Body of pancreas (tissue), 4 donors: ENCODE data around the gene TTC38. TPM values are rescaled to one million over a fixed set of nuclear protein-coding genes. Genes with fewer than 3 reads are reported as not detected.
A peak's percentile ranks its signal among the peaks of the same experiment; 100 is the strongest.

ENCODE experiments used
- ATAC-seq: fragments of 150-250 bp; one replicate; pipeline ENCODE4 v1.9.1; 2016
- DNase-seq, 4 donors: peaks; one replicate each; pipeline ENCODE4 v3.0.0-alpha.2; 2019
- H3K27ac ChIP-seq, 4 donors: fragments of 200-600 bp; sonication (generic); 1 replicate in 3 of 4; 2 replicates in 1 of 4; pipeline versions ENCODE4 v1.5.1 to v1.6.1; 2016 to 2019; ENCODE audit warnings: mild to moderate bottlenecking in 1 of 4, mixed read lengths in 1 of 4, moderate library complexity in 1 of 4
- H3K27me3 ChIP-seq, 2 donors: fragments of 200-600 bp; sonication (generic); one replicate each; pipeline ENCODE4 v1.6.0; 2016; ENCODE audit warnings: mild to moderate bottlenecking in 1 of 2
- H3K36me3 ChIP-seq, 2 donors: fragments of 200-600 bp; sonication (generic); replicated peaks in 1 of 2; 2 replicates each; pipeline ENCODE4 v1.5.1; 2016; ENCODE audit warnings: low read depth in 2 of 2; ENCODE audit not compliant: insufficient read depth in 1 of 2
- H3K4me1 ChIP-seq: fragments of 200-600 bp; sonication (generic); one replicate; pipeline ENCODE4 v1.6.0; 2016
- H3K4me3 ChIP-seq, 2 donors: fragments of 200-600 bp; sonication (generic); 1 replicate in 1 of 2; 2 replicates in 1 of 2; pipeline ENCODE4 v1.5.1; 2016 to 2019
- H3K9me3 ChIP-seq, 3 donors: fragments of 200-600 bp; sonication (generic); 1 replicate in 2 of 3; 2 replicates in 1 of 3; pipeline ENCODE4 v1.5.1; 2016
- CTCF ChIP-seq, 7 experiments: fragments of 450-650 bp in 4 of 7; fragments of 200-600 bp in 3 of 7; sonication (generic) in 3 of 7; IDR thresholded peaks; one replicate each; pipeline ENCODE4 v1.5.1; 2016 to 2019; ENCODE audit warnings: antibody characterized with exemption in 7 of 7
- POLR2A ChIP-seq, 3 donors: fragments of 450-650 bp; IDR thresholded peaks; one replicate each; pipeline ENCODE4 v1.6.1; 2016; ENCODE audit warnings: antibody characterized with exemption in 3 of 3, mild to moderate bottlenecking in 2 of 3
- WGBS, 2 donors: methylation state at CpG; one replicate each; pipeline ENCODE4 v1.1.5; 2017; 5-methylcytosine and 5-hydroxymethylcytosine counted together
- intact Hi-C: fragments of 100-400 bp; cut with DNase I; formaldehyde crosslinking; loops from one replicate; pipeline ENCODE4 v1.15.1; 2023
- total RNA-seq, 2 donors: library from RNA; depleted of rRNA; stranded (reverse); fragments of >200 nt; gene quantifications; one replicate each; pipeline ENCODE4 v1.1.0, GENCODE V29; 2016

TTC38 gene
- total RNA-seq, 2 donors from 2014 or later: 38.4 to 113 TPM

GRCh38 chr22:46331496-46331895 is 63.7 kb downstream of the TTC38 start:
- H3K27ac ChIP-seq: no peak overlapping the region
- peaks cover 2% of the 10 kb centered on the region for H3K4me1 ChIP-seq
- DNase-seq: no peak
- H3K27me3 ChIP-seq: no peaks in the 10 kb centered on the region
- no peaks in the 10 kb centered on the region for H3K9me3 ChIP-seq
- no peak for ATAC-seq
- TF ChIP-seq CTCF (IDR thresholded peaks at IDR 0.05) (no peak), POLR2A (IDR thresholded peaks at IDR 0.05) (no peak)
- H3K4me3 ChIP-seq: no peak overlapping the region
- H3K36me3 ChIP-seq: no peaks in the 10 kb centered on the region
- intact Hi-C loops: no loop called here
- WGBS, 2 donors: 94 to 97% methylated on average over 23 of the region's 23 CpGs

GRCh38 chr22:46335201-46336118 is 67.7 kb downstream of the TTC38 start, which contains the start of gene TRMU:
TRMU (plus strand) TSS chr22:46335714; CDS start chr22:46335765, 51 bp downstream.
- Histone ChIP-seq H3K27me3 (no peaks in the 10 kb centered on the region), H3K4me3 (peak within 1 kb of the TSS; percentile 76 to 87), H3K4me1 (peaks cover 17% of the 10 kb centered on the region), H3K9me3 (no peaks in the 10 kb centered on the region), H3K36me3 (peaks cover 0 to 13% of the 10 kb centered on the region in 2 donors), H3K27ac (peak within 1 kb of the TSS; percentile 65 to 94 (median 86))
- peak; percentile 86 to 88 (median 88) for DNase-seq
- ATAC-seq: peak; percentile 95
- 2 to 6% methylated on average over 14 to 81 of the region's 93 CpGs for WGBS, 2 donors
- intact Hi-C loops: no loop called here
- TF ChIP-seq POLR2A (IDR thresholded peaks at IDR 0.05) (peak; percentile 68 to 83 (median 81)), CTCF (IDR thresholded peaks at IDR 0.05) (no peak)

- DNase-seq (peak; percentile 30 to 58 (median 48)), ATAC-seq (peak; percentile 38)
- Histone ChIP-seq H3K4me3 (peak overlapping the region; percentile 76 to 87), H3K9me3 (no peaks in the 10 kb centered on the region), H3K27me3 (no peaks in the 10 kb centered on the region), H3K4me1 (peaks cover 17% of the 10 kb centered on the region), H3K36me3 (peaks cover 0 to 15% of the 10 kb centered on the region in 2 donors), H3K27ac (peak overlapping the region; percentile 65 to 94 (median 86))
- intact Hi-C loops: no loop called here
- TF ChIP-seq POLR2A (IDR thresholded peaks at IDR 0.05) (no peak), CTCF (IDR thresholded peaks at IDR 0.05) (no peak)
- WGBS, 2 donors: 5 to 6% methylated on average over 17 to 40 of the region's 42 CpGs
These were observed 68.6 kb downstream of the TTC38 start for GRCh38 chr22:46336119-46337078.

GRCh38 chr22:46337870-46338269 is 70.1 kb downstream of the TTC38 start:
- no peak for ATAC-seq
- intact Hi-C loops: no loop called here
- Histone ChIP-seq H3K27me3 (no peaks in the 10 kb centered on the region), H3K4me1 (peaks cover 17% of the 10 kb centered on the region), H3K27ac (no peak overlapping the region), H3K36me3 (peaks cover 0 to 18% of the 10 kb centered on the region in 2 donors), H3K4me3 (no peak overlapping the region), H3K9me3 (no peaks in the 10 kb centered on the region)
- TF ChIP-seq POLR2A (IDR thresholded peaks at IDR 0.05): no peak
- no peak for TF ChIP-seq CTCF (IDR thresholded peaks at IDR 0.05)
- 37 to 43% methylated on average over 2 to 9 of the region's 9 CpGs for WGBS, 2 donors
- DNase-seq: no peak
